GM18873 (cell line): Measurements from ENCODE around the gene IBA57.
"Not testable (repeated sequence)": the region's sequence is repeated elsewhere in the genome, so short reads cannot be mapped to it uniquely, and the experiment has no call there.

Experiments
- ATAC-seq: cut with Tn5 transposase; IDR thresholded peaks from one replicate; pipeline ENCODE4 v1.9.1; 2021; ENCODE audit warnings: mild to moderate bottlenecking, moderate library complexity, moderate number of reproducible peaks; ENCODE audit not compliant: unreplicated experiment, low FRiP score

IBA57 gene

DNA sequence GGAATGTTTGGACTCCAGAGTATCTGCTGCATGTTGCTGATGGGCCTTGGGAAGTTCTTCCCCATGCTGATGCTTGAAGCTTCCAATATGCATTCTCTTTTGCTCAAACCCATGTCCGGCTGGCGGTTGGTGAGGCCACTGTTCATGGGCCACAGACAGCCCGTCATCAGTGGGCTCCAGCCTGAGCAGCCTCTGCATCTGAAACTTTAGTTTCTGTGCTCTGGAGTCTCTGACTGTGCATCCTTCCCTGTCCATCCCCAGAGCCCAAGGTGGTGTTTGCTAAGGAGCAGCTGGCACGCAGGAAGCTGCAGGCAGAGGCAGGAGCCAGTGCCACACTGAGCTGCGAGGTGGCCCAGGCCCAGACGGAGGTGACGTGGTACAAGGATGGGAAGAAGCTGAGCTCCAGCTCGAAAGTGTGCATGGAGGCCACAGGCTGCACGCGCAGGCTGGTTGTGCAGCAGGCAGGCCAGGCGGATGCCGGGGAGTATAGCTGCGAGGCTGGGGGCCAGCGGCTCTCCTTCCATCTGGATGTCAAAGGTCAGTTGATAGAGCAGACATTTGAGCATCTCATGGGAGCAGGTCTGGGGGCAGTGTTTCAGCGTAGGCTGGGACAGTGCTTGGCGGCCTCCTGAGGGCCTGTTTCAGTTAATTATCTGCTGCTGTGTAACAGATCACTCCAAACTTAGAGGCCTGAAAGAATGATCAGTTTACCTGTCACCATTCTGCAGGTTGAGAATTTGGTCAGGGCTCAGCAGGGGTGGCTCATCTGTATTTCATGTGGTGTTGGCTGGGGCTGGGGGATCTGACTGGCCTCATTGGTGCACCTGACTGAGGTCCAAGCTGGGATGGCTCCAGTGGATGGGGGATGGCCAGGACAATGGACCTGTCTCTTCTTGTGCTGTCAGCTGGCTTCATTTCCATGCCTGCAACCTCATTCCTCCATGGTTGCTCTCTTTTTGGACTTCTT lies 58.9 kb downstream of the IBA57 start:
- no peak for ATAC-seq

- ATAC-seq: no peak
Observed at GRCh38 chr1:228225165-228225710, 59.6 kb downstream of the IBA57 start.

- no peak for ATAC-seq
Observed at GRCh38 chr1:228225740-228226139, 60.1 kb downstream of the IBA57 start.

DNA sequence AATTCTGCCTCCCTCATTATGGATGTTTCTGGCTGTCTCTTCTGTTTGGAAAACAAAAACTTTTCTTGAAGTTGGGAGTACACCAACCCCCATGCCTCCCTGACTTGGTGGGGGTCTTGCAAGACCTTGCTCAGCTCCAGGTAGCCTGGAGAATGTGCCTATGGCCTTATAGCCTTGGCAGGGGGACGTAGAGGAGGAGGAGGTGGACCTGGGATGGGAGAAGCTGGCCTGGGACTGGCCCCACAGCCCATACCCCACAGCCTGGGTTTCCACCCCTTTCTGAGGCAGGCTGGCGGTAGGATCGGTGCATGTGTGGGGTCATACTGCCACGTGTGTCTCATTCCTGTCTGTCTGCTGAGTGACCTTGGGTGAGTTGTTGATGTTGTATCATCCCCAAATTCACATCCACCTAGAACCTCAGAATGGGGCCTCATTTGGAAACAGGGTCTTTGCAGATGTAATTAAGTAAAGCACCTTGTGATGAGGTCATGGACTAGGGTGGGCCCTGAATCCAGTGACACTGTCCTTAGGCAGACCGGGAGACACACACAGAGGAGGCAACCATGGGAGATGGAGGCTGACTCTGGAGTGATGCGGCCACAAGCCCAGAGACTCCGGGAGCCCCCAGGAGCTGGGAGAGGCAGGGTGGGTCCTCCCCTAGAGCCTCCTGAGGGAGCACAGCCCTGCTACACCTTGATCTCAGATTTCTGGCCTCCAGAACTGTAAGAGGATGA lies 60.7 kb downstream of the IBA57 start:
- no peak for ATAC-seq

DNA sequence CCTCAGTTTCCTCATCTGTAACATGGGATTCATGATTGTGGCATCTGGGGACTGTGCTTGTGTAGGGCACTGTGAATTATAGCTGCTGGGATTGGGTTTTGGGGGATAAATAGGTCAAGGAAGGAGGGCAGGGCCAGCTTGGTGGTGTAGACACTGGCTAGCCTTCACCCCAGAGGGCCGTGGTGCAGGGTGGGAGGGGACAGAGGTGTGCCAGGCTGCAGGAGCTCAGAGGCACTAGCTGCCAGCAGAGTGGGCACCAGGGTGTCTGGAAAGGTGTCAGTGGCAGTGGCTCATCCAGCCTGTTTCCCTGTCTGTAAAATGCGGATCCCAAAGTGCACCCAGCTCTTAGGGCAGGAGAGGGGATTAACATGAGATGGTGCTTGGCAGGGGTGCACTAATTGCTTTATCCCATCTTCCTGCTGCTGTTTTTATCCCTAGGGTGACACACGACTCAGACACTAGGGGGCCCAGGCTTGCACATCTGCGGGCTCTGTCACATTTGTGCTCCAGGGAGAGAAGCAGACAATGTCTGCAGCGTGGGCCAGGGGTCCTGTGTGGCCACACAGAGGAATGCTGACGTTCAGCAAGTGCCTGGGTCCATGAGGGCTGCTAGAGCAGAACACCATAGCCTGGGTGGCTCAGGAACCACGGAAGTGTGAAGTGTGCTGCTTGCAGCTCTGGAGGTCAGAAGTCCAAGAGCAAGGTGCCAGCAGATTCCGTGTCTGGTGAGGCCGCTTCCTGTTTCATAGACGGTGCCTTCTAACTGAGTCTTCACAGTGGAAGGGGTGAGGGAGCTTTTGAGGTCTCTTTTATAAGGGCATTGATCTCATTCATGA lies 61.6 kb downstream of the IBA57 start:
- no peak for ATAC-seq

- ATAC-seq: not testable (repeated sequence)
Observed at GRCh38 chr1:228228147-228228546, 62.5 kb downstream of the IBA57 start.

- ATAC-seq: no peak
Observed at GRCh38 chr1:228228601-228229074, 63.0 kb downstream of the IBA57 start.

- no peak for ATAC-seq
Observed at GRCh38 chr1:228231189-228231588, 65.6 kb downstream of the IBA57 start.
